H1 (cell line): ENCODE results near the gene PRIMPOL. TPM values are rescaled to one million over a fixed set of nuclear protein-coding genes. Genes with fewer than 3 reads are reported as not detected.

Experiments used
- CTCF ChIA-PET: fragments of 300-600 bp; sonication (Branson Sonifier 250); formaldehyde crosslinking; loops from one replicate; lab custom pipeline; 2021; ENCODE audit not compliant: partially characterized antibody; lab: Charles Lee
- POLR2A ChIA-PET: fragments of 300-600 bp; sonication (Branson Sonifier 250); formaldehyde crosslinking; loops from one replicate; lab custom pipeline; 2021; ENCODE audit warnings: inconsistent platforms; ENCODE audit not compliant: partially characterized antibody; lab: Charles Lee
- DNase-seq, 2 experiments: peaks; one replicate each; pipeline versions ENCODE4 v3.0.0 to v3.0.0-alpha.2; 2010 to 2022; ENCODE audit warnings: low spot score in 2 of 2, low read depth in 1 of 2, mixed read lengths in 1 of 2
- FAIRE-seq: peaks from 2 replicates; lab custom pipeline; 2011; peaks lifted over from hg19 to GRCh38; lab: Jason Lieb, UNC
- H2AFZ ChIP-seq: 2 replicates; pipeline ENCODE4 v1.8.1; 2012; ENCODE audit warnings: low read length, inconsistent platforms
- H2AK5ac ChIP-seq: 2 replicates; pipeline ENCODE4 v1.6.1; 2013; ENCODE audit warnings: low read depth, low read length
- H2BK120ac ChIP-seq: replicated peaks from 2 replicates; pipeline ENCODE3; 2013; ENCODE audit warnings: low read depth, low read length, inconsistent platforms
- H2BK12ac ChIP-seq: 2 replicates; pipeline ENCODE4 v1.6.1; 2013; ENCODE audit warnings: low read depth, low read length
- H2BK15ac ChIP-seq: 2 replicates; pipeline ENCODE4 v1.6.1; 2013; ENCODE audit warnings: low read length
- H2BK20ac ChIP-seq: 2 replicates; pipeline ENCODE4 v1.6.1; 2013; ENCODE audit warnings: low read length
- H2BK5ac ChIP-seq: 2 replicates; pipeline ENCODE4 v1.6.1; 2013; ENCODE audit warnings: low read depth, low read length
- H3K14ac ChIP-seq: 2 replicates; pipeline ENCODE4 v1.6.1; 2013; ENCODE audit warnings: inconsistent platforms; ENCODE audit not compliant: insufficient read length
- H3K18ac ChIP-seq: 2 replicates; pipeline ENCODE4 v1.6.1; 2013; ENCODE audit warnings: low read length; ENCODE audit errors: extremely low read depth
- H3K23ac ChIP-seq: 2 replicates; pipeline ENCODE4 v1.6.1; 2013; ENCODE audit warnings: inconsistent platforms; ENCODE audit not compliant: insufficient read length
- H3K23me2 ChIP-seq: 2 replicates; pipeline ENCODE4 v1.6.1; 2013; ENCODE audit warnings: low read depth, low read length
- H3K27ac ChIP-seq: 2 replicates; pipeline ENCODE4 v1.6.1; 2011; ENCODE audit warnings: low read depth, low read length, inconsistent platforms
- H3K27me3 ChIP-seq, 4 experiments: replicated peaks in 1 of 4; 1 replicate in 1 of 4; 2 replicates in 3 of 4; pipeline versions ENCODE4 v1.6.1 to v1.8.1; 2011 to 2013; ENCODE audit warnings: low read length in 3 of 4, mild to moderate bottlenecking in 3 of 4, inconsistent platforms in 2 of 4, mixed read lengths in 2 of 4, moderate library complexity in 1 of 4; ENCODE audit not compliant: control insufficient read depth in 3 of 4, insufficient read depth in 3 of 4; ENCODE audit errors: extremely low read depth in 1 of 4
- H3K36me3 ChIP-seq, 4 experiments: 2 replicates each; pipeline versions ENCODE4 v1.6.1 to v1.8.1; 2011 to 2013; ENCODE audit warnings: mild to moderate bottlenecking in 4 of 4, low read length in 3 of 4, moderate library complexity in 2 of 4, control low read depth in 1 of 4, inconsistent platforms in 1 of 4; ENCODE audit not compliant: insufficient read depth in 4 of 4, control insufficient read depth in 2 of 4
- H3K4ac ChIP-seq: replicated peaks from 2 replicates; pipeline ENCODE3; 2013; ENCODE audit warnings: low read length, low read depth, mixed read lengths, inconsistent platforms; ENCODE audit not compliant: insufficient read length
- H3K4me1 ChIP-seq, 4 experiments: replicated peaks in 1 of 4; 1 replicate in 1 of 4; 2 replicates in 3 of 4; pipeline versions ENCODE4 v1.6.1 to v1.8.1; 2011 to 2013; ENCODE audit warnings: low read length in 3 of 4, inconsistent platforms in 2 of 4, mixed read lengths in 1 of 4; ENCODE audit not compliant: insufficient read depth in 4 of 4, control insufficient read depth in 3 of 4
- H3K4me2 ChIP-seq, 2 experiments: 2 replicates each; pipeline versions ENCODE4 v1.6.1 to v1.8.1; 2011 to 2013; ENCODE audit warnings: low read depth in 2 of 2, low read length in 2 of 2, control low read depth in 1 of 2, inconsistent platforms in 1 of 2, mild to moderate bottlenecking in 1 of 2; ENCODE audit not compliant: insufficient read depth in 1 of 2
- H3K4me3 ChIP-seq, 4 experiments: fragments of 200-600, 300-600 bp in 1 of 4; sonication (generic), shearing (Covaris generic), sonication (Bioruptor Twin) in 1 of 4; 2 replicates each; pipeline versions ENCODE4 v1.5.1 to v1.8.1; 2011 to 2016; ENCODE audit warnings: low read length in 4 of 4, low read depth in 3 of 4, control low read depth in 2 of 4, inconsistent platforms in 2 of 4, mild to moderate bottlenecking in 2 of 4, mixed read lengths in 1 of 4, moderate library complexity in 1 of 4; ENCODE audit not compliant: insufficient read depth in 2 of 4; ENCODE audit errors: extremely low read depth in 1 of 4
- H3K56ac ChIP-seq: replicated peaks from 2 replicates; pipeline ENCODE3; 2013; ENCODE audit warnings: low read depth, mild to moderate bottlenecking, mixed read lengths, low read length, inconsistent platforms; ENCODE audit not compliant: insufficient read length
- H3K79me1 ChIP-seq: 2 replicates; pipeline ENCODE4 v1.6.1; 2013; ENCODE audit warnings: low read depth, low read length, control low read depth
- H3K79me2 ChIP-seq, 2 experiments: 2 replicates each; pipeline versions ENCODE4 v1.6.1 to v1.8.1; 2012 to 2013; ENCODE audit warnings: low read length in 2 of 2, mild to moderate bottlenecking in 2 of 2, inconsistent platforms in 1 of 2; ENCODE audit not compliant: insufficient read depth in 2 of 2, control insufficient read depth in 1 of 2
- H3K9ac ChIP-seq, 4 experiments: replicated peaks in 1 of 4; 1 replicate in 1 of 4; 2 replicates in 3 of 4; pipeline versions ENCODE4 v1.6.1 to v1.8.1; 2011 to 2013; ENCODE audit warnings: low read depth in 3 of 4, low read length in 3 of 4, control low read depth in 2 of 4, mild to moderate bottlenecking in 2 of 4, moderate library complexity in 2 of 4, inconsistent platforms in 1 of 4; ENCODE audit errors: extremely low read depth in 1 of 4
- H3K9me3 ChIP-seq, 2 experiments: 2 replicates each; pipeline versions ENCODE4 v1.6.1 to v1.8.1; 2012 to 2013; ENCODE audit warnings: mild to moderate bottlenecking in 2 of 2, moderate library complexity in 2 of 2, control low read depth in 1 of 2, inconsistent platforms in 1 of 2, low read depth in 1 of 2, low read length in 1 of 2, mixed read lengths in 1 of 2; ENCODE audit not compliant: insufficient read depth in 2 of 2
- H4K20me1 ChIP-seq, 2 experiments: replicated peaks in 1 of 2; 2 replicates each; pipeline versions ENCODE3 to v1.8.1; 2011 to 2013; ENCODE audit warnings: inconsistent platforms in 2 of 2, low read length in 2 of 2, mild to moderate bottlenecking in 1 of 2; ENCODE audit not compliant: insufficient read depth in 2 of 2, control insufficient read depth in 1 of 2
- H4K5ac ChIP-seq: 2 replicates; pipeline ENCODE4 v1.6.1; 2013; ENCODE audit warnings: low read length, low read depth, mixed read lengths, inconsistent platforms; ENCODE audit not compliant: insufficient read length
- H4K8ac ChIP-seq: 2 replicates; pipeline ENCODE4 v1.8.0; 2013; ENCODE audit warnings: mild to moderate bottlenecking, moderate library complexity, low read length, inconsistent platforms; ENCODE audit not compliant: insufficient read depth; ENCODE audit errors: extremely low read depth
- H4K91ac ChIP-seq: replicated peaks from 2 replicates; pipeline ENCODE3; 2013; ENCODE audit warnings: low read length, mixed read lengths, inconsistent platforms; ENCODE audit not compliant: insufficient read length
- GTF2F1 ChIP-seq: IDR thresholded peaks from 2 replicates; pipeline ENCODE4 v1.6.1; 2012; ENCODE audit warnings: low read depth, low read length, improper control_type of control experiment, borderline replicate concordance
- JUND ChIP-seq: IDR thresholded peaks from 2 replicates; pipeline ENCODE4 v1.6.1; 2011; ENCODE audit warnings: mild to moderate bottlenecking, improper control_type of control experiment, low read length
- WGBS, 2 experiments: shearing (Covaris generic) in 1 of 2; methylation state at CpG; one replicate each; pipeline versions ENCODE4 v1.1.6 to v1.1.7; 2013 to 2015; ENCODE audit warnings: low lambda C conversion rate in 2 of 2, mixed read lengths in 2 of 2, inconsistent platforms in 1 of 2, low coverage in 1 of 2, missing lambda C conversion rate in 1 of 2; ENCODE audit not compliant: insufficient replicate concordance in 2 of 2, insufficient coverage in 1 of 2, insufficient read length in 1 of 2; ENCODE audit errors: extremely low coverage in 1 of 2, missing lambda C conversion rate in 1 of 2; 5-methylcytosine and 5-hydroxymethylcytosine counted together
- polyA plus RNA-seq, 7 experiments: library from polyadenylated mRNA; depleted of rRNA in 3 of 7; stranded (reverse) in 5 of 7; unstranded in 2 of 7; fragments of >200 nt in 5 of 7; fragments of 200-250 nt in 2 of 7; gene quantifications; 1 replicate in 5 of 7; 2 replicates in 1 of 7; 4 replicates in 1 of 7; pipeline versions ENCODE4 v1.2.1 to v1.2.3, GENCODE V29; 2011 to 2013; ENCODE audit warnings: missing spikeins in 2 of 7, mixed read lengths in 2 of 7
- total RNA-seq: library from RNA; stranded (reverse); fragmentation: NEBNext Ultra II Directional; extraction: Animal tissue kit (Norgen Biotek cat#: 25700); gene quantifications from 2 replicates; pipeline ENCODE4 v1.2.1, GENCODE V29; 2021

PRIMPOL gene
- total and polyA plus RNA-seq, 2 of the 8 experiments (the other 6 are each of a cell fraction or from before 2014, with no cell fraction given), result 4.4 to 6.7 TPM

DNA sequence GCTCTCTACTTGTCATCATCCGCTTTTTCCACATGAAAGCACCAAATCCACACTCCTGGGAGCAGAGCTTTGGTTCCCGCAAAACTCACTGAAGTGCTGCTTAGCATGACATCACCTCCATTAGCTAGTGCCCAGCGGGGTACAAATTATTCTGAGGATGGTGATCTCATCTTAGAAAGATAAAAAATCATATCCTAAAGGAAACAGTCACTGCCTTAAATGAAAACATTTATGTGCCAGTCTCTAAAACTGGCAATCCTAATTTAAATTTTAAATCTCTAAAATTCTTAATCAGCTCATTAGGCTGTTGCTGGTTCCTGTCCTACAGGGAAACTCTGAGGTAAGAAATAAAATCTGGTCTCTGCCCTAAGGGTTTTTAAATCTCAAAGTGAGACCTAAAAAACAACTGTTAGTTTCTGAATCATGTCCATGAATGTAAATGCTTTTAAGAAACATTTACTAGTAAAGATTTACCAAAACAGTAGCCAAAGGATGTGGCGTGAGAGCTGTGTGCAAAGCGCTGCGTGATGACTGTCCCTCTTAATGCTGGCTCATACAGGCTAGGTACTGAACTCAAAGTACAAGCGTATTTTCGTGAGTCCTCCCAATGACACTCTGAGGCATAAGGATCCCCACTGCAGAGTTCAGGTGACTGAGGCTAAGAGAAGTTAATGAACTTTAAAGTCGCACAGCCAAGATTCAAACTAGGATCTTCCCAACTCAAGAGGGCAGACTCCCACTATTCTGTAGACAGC lies 4.8 kb upstream of the PRIMPOL start:
- peak; percentile 86 for FAIRE-seq
- H3K23ac ChIP-seq, result no peak overlapping the region

More for the DNA sequence above, 4.8 kb upstream of the PRIMPOL start:
- peaks cover 18 to 84% of the 10 kb centered on the region in 2 experiments for H3K79me2 ChIP-seq
- H3K4ac ChIP-seq, result peak overlapping the region; percentile 12
- peaks cover 6 to 23% (median 12%) of the 10 kb centered on the region in 4 experiments; a peak in 6 of 7 replicates for H3K4me1 ChIP-seq
- no peak overlapping the region for H3K27ac ChIP-seq
- H3K9me3 ChIP-seq, result no peaks in the 10 kb centered on the region
- H2AK5ac ChIP-seq, result no peak overlapping the region
- H3K14ac ChIP-seq, result no peak overlapping the region
- H2AFZ ChIP-seq, result no peak overlapping the region
- no peak overlapping the region for H4K91ac ChIP-seq
- H4K20me1 ChIP-seq, result peaks cover 0 to 13% of the 10 kb centered on the region in 2 experiments
- peak overlapping the region; percentile 66; the same call in 1 of the 2 replicates for H2BK5ac ChIP-seq
- H4K5ac ChIP-seq, result no peak overlapping the region
- peaks cover 5% of the 10 kb centered on the region; the same call in 1 of the 2 replicates for H3K79me1 ChIP-seq
- no peak overlapping the region for H4K8ac ChIP-seq
- TF ChIP-seq GTF2F1 (no peak), JUND (peak; percentile 69)
- TF ChIP-seq, all 59 proteins: peak for 1
- Histone ChIP-seq H3K23me2 (peaks cover 11% of the 10 kb centered on the region; the same call in 1 of the 2 replicates), H2BK20ac (no peak overlapping the region), H2BK15ac (no peak overlapping the region), H3K56ac (no peak overlapping the region), H3K4me2 (peak overlapping the region; percentile 41 to 54; a peak in 2 of 4 replicates), H3K4me3 (peak overlapping the region in 1 of 4 experiments; percentile 20; a peak in 1 of 8 replicates), H3K18ac (peak overlapping the region; percentile 51), H2BK12ac (peak overlapping the region; percentile 77; the same call in 1 of the 2 replicates), H2BK120ac (peak overlapping the region; percentile 16), H3K27me3 (no peaks in the 10 kb centered on the region), H3K9ac (no peak overlapping the region), H3K36me3 (peaks cover 0 to 5% (median 0%) of the 10 kb centered on the region in 4 experiments; a peak in 1 of 8 replicates)
- 41% methylated on average over 9 of the region's 9 CpGs; no CpG with 5 or more reads in 1 of the 2 experiments for WGBS, 2 experiments
- no peak for DNase-seq
- ChIA-PET POLR2A (interaction anchor here (0.7 to 2.0 kb wide), 5 partner anchors 11 to 28 kb away, joined by 3 to 7 read pairs (median 4); no protein-coding TSS in a partner anchor), CTCF (interaction anchor here (0.7 to 1.2 kb wide), 6 partner anchors 11 to 473 kb away, joined by 3 to 5 read pairs (median 3); no protein-coding TSS in a partner anchor)
